ENCODE data around the gene ZBTB5. TPM values are rescaled to one million over a fixed set of nuclear protein-coding genes. Genes with fewer than 3 reads are reported as not detected.

The ZBTB5 gene
- total and polyA plus RNA-seq, 2 of the 13 experiments (the other 11 are each of a cell fraction or from before 2014, with no cell fraction given): 12.5 to 20.5 TPM

DNA sequence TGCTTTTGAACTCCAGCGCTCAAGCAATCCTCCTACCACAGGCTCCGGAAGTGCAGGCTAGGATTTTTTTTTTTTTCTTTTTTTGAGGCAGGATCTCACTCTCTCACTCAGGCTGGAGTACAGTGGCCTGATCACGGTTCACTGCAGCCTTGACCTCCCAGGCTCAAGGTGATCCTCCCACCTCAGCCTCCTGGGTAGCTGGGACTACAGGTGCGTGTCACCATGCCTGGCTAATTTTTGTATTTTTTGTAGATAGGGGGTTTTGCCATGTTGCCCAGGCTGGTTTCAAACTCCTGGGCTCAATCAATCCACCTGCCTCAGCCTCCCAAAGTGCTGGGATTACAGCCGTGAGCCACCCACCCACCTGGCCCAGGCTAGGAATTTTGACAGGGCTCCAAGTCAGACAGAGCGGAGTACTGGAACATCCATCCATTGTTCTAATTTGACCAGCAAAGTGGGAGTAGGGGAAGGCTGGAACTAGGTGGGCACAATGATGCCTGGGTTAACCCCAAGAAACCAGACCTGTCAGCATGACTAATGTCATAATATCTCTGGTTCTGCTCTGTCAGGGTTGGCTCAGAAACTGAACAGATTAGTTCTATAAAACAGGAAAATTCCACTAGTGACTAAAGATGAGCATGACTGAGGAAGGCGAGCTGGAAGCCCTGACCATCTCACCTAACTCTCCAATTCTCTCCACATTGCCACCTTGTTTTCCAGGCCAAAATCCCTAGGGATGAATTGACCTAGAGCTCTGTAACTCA is 9.2 kb downstream of the ZBTB5 start:
- Histone ChIP-seq H3K27me3 (ENCODE audit: control insufficient read depth in 1 of 2, insufficient read depth in 2 of 2, low read length in 2 of 2) (no peaks in the 10 kb centered on the region), H3K4me1 (ENCODE audit: insufficient read depth, low read length) (peaks cover 72% of the 10 kb centered on the region), H3K4me3 (replicated peaks in 1 of 3; ENCODE audit: insufficient read depth in 1 of 3, low read depth in 2 of 3, low read length in 3 of 3) (no peak overlapping the region), H3K9me3 (ENCODE audit: low read length) (no peaks in the 10 kb centered on the region), H3K27ac (ENCODE audit: extremely low read length, insufficient read depth, low read length) (peak overlapping the region; percentile 13), H3K79me2 (ENCODE audit: insufficient read depth, low read length) (peaks cover 88% of the 10 kb centered on the region), H3K9ac (ENCODE audit: insufficient read depth, low read depth, low read length) (no peak overlapping the region), H4K20me1 (ENCODE audit: insufficient read depth, low read length) (peaks cover 43% of the 10 kb centered on the region), H2AFZ (ENCODE audit: low read length) (no peak overlapping the region), H3K4me2 (ENCODE audit: low read depth, low read length) (no peak overlapping the region), H3K36me3 (replicated peaks in 1 of 2; ENCODE audit: control insufficient read depth in 1 of 2, insufficient read depth in 2 of 2, low read length in 2 of 2) (peaks cover 1 to 3% of the 10 kb centered on the region in 2 experiments; a peak in 1 of 5 replicates)
- CTCF ChIA-PET (ENCODE audit: low intra/inter-chr PET ratio, low total read pairs): no interaction called here
- in situ Hi-C loops (cut with HindIII; ENCODE audit: extremely low pct_ligation_motif_present, low pct_unique_long_range_greater_than_20kb): no loop called here
- intact Hi-C loops (cut with micrococcal nuclease; ENCODE audit: unreplicated experiment): no loop called here
- FAIRE-seq (no peak), ATAC-seq (peak; percentile 16; the same call in 2 of the 3 replicates), DNase-seq (ENCODE audit: low spot score) (no peak)
- no TSS peak for BruUV-seq (replicated peaks)
- POLR2A ChIA-PET: interaction anchor here (2.5 kb wide), 1 partner anchor 10 kb away, joined by 8 read pairs; the partner anchor contains the start of gene ZBTB5
- WGBS (ENCODE audit: low lambda C conversion rate): 57% methylated on average over 5 of the region's 7 CpGs
- TF ChIP-seq HDAC1 (CRISPR knock-in tag; IDR thresholded peaks at IDR 0.05) (peak; percentile 30; the same call in 1 of the 2 replicates), NFYB (CRISPR knock-in tag; IDR thresholded peaks at IDR 0.05) (no peak), ZBTB10 (CRISPR knock-in tag; IDR thresholded peaks at IDR 0.05; ENCODE audit: borderline replicate concordance) (no peak), KMT2B (CRISPR knock-in tag; IDR thresholded peaks at IDR 0.05) (no peak), CEBPZ (IDR thresholded peaks at IDR 0.05; ENCODE audit: low read length) (no peak), ARID5B (CRISPR knock-in tag; IDR thresholded peaks at IDR 0.05) (no peak), JUN (CRISPR knock-in tag; IDR thresholded peaks at IDR 0.05) (no peak), ZNF460 (CRISPR knock-in tag; IDR thresholded peaks at IDR 0.05; ENCODE audit: borderline replicate concordance) (peak; percentile 56; the same call in 1 of the 2 replicates), ZSCAN29 (CRISPR knock-in tag; conservative IDR thresholded peaks at IDR 0.05) (no peak), ZNF770 (CRISPR knock-in tag; IDR thresholded peaks at IDR 0.05) (peak; percentile 89)

All from HepG2 (cell line).